Activated naive CD8-positive, alpha-beta T cell treated with anti-CD3 and anti-CD28 coated beads, Interleukin-2, amount 50 U/mL, for 16 hours (primary cell): Measurements from ENCODE around the gene ATP8B4.
"Not testable (repeated sequence)": the region's sequence is repeated elsewhere in the genome, so short reads cannot be mapped to it uniquely, and the experiment has no call there.

ENCODE experiments used
- DNase-seq: peaks from one replicate; pipeline ENCODE4 v3.0.0-alpha.2; 2020; ENCODE audit warnings: low read depth, low spot score

The ATP8B4 gene

DNA sequence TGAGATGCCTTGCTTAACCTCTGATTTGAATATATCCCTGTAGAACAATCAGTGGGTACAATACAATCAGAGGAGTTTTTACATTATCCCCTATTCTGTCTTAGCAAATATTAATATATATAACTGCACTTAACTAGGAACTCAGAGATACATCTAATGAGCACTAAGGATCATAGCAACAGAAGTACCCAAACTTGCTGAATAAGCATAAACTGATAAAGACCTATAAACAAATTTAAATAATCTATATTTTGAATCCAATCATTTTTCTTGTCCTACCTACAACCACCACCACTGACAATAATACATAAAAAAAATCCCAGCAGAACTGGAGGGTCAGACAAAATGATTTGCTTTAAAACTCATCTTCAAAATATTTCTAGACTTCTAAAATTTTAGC lies 106.2 kb downstream of the ATP8B4 start:
- DNase-seq, result no peak

- no peak for DNase-seq
These were observed 109.4 kb downstream of the ATP8B4 start for GRCh38 chr15:50009634-50010033.

GRCh38 chr15:50003786-50004334 lies 115.2 kb downstream of the ATP8B4 start:
- no peak for DNase-seq

DNA sequence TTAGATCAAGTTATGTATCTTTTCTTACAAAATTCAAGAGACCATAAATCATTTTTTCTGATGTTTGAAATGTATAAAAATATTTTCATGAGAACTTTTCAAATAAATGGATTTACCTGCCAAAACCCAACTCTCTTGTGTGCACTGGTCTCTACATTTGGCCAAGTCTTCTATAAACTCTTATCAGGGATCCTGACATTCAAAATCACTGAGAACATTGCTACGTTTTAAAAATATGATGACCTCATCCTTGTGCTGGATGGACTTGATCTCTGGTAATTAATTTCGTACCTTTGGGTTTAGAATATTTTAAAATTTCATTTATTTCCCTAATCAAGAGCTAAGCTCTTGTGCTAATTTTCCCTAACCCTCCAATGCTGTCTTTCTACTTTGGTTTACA lies 127.4 kb downstream of the ATP8B4 start:
- no peak for DNase-seq

- no peak for DNase-seq
These were observed 128.0 kb downstream of the ATP8B4 start for GRCh38 chr15:49990835-49991545.

GRCh38 chr15:49989498-49989897 lies 129.5 kb downstream of the ATP8B4 start:
- DNase-seq, result no peak

DNA sequence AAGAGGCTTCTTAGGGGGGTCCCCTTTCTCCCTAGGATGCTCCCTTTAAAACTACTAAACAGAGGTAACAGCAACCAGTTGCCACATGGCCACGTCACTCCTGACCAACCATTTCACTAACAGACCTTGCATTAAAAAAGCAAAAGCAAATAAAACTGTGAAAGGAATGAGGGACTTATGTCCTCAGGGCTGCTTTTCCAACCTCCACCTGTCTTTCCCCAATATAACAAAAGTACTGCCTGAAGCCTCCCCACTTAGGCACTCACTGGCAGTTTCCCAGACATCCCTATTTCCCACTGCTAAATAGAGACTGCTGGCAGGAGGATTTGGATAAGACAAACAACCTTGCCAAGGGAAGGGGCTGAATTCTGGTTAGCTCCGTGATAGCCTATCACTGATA lies 130.3 kb downstream of the ATP8B4 start:
- no peak for DNase-seq

DNA sequence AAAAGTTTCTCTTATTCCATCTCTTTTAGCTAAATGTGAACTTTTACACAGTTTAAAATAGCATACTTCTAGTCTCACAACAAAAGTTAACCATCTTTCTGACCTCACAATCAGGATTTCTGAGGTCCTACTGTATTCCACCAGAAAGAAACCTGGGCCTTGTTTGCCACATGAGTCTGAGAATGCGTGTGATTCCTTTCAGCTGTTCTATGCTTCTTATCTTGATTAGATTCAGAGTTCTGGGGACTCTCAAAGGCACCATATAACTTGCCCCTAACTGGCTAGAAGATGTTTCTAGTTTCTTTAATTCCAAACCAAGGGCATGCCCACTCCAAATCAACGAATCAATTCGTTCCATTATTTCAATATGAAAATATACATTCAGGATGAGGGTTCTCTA lies 131.1 kb downstream of the ATP8B4 start:
- no peak for DNase-seq

DNA sequence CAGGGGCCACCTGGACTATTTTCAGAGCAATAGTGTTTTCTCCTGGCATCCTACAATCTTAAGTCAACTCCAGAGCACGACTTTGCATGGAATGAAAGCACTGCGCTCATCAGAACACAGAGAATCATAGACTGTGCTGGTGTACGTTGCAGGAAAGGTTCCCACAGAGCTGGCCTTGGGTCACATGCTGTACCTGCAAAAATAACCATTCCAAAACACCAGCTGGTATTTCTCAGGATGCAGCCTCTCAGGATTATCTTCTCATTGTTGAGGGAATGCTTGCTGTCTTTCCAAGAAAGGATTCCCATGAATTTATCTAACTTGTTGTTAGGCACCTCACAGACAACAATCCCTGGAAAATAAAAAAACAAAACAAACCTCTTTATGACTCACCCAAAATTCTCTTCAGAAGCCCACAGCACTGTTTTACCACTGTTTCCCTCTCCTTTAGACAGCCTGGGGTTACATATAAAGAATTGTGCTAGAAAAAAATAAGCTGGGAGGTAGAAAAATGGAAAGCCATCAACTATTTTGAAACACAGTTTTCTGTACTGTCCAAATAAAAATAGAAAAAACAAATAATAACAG lies 131.7 kb downstream of the ATP8B4 start:
- DNase-seq, result no peak

- DNase-seq, result no peak
These were observed 132.7 kb downstream of the ATP8B4 start for GRCh38 chr15:49986326-49986725.

GRCh38 chr15:49985463-49985862 lies 133.6 kb downstream of the ATP8B4 start:
- DNase-seq, result no peak

- no peak for DNase-seq
These were observed 134.6 kb downstream of the ATP8B4 start for GRCh38 chr15:49984436-49984835.

- no peak for DNase-seq
These were observed 136.4 kb downstream of the ATP8B4 start for GRCh38 chr15:49982584-49982983.

DNA sequence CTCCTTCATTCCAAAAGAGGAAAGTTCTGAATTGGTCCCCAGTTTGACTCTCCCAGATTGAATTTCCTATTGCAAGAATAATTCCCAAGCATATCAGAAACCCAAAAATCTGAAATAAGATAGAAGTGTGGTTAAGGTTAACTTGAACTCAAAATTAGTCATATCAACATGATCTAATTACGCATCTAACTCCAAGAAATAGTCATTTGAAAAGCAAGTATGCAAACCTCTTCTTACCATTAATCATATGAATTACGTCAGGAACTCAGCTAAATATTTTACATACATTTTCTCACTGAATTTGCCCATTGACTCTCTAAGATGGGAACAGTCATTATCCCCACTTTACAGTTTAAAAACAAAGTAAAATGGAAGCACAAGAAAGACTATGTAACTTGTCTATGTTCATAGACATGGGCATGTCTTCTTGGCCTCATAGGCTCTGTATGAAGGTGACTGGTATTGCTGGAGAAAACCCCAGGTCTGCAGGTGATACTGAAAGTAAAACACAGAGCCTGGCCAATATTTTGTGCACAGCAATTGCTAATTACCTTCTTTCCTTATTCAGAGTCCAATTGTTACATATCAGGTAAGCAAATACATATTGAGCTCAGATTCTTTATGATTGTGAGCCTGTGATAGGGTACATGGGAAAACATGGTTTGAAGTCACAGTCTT lies 139.2 kb downstream of the ATP8B4 start:
- no peak for DNase-seq

GRCh38 chr15:49978121-49978520 lies 140.9 kb downstream of the ATP8B4 start:
- no peak for DNase-seq

DNA sequence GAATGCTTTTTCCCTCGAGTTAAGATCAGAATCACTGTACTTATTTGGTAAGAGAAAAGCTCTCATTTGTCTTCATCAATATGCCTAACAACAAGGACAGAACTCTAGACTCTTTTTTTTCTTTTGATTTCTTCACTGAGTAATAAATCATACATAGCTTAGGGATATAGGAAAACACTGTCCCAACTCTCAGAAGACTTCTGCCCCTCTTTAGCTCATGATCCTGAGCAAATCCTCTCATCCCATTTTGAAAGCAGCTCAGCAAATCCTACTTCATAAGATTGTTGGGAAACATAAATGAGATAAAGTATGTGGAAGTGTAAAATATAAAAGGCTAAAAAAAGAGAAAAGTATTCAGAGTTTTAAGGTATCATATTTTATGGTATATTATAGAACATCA lies 141.7 kb downstream of the ATP8B4 start:
- no peak for DNase-seq

DNA sequence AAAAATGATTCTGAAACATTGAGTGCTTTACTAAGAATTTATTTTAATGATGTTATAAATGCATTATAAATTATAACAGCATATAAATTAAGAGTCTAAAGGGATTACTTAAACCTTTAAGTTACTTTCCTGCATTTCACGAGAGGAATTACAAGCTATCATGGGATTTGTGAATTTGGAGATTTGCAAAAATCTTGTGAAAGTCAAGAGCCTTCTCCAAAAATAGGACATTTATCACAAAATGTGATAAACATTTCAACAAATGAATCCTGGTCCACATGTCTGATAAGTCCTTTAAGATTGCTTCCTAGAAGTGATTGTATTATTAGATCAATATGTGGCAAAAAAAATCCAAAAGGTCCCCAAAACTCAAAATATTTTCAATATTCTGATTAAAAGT lies 154.5 kb downstream of the ATP8B4 start:
- DNase-seq, result no peak

GRCh38 chr15:49964061-49964460 lies 155.0 kb downstream of the ATP8B4 start:
- no peak for DNase-seq

DNA sequence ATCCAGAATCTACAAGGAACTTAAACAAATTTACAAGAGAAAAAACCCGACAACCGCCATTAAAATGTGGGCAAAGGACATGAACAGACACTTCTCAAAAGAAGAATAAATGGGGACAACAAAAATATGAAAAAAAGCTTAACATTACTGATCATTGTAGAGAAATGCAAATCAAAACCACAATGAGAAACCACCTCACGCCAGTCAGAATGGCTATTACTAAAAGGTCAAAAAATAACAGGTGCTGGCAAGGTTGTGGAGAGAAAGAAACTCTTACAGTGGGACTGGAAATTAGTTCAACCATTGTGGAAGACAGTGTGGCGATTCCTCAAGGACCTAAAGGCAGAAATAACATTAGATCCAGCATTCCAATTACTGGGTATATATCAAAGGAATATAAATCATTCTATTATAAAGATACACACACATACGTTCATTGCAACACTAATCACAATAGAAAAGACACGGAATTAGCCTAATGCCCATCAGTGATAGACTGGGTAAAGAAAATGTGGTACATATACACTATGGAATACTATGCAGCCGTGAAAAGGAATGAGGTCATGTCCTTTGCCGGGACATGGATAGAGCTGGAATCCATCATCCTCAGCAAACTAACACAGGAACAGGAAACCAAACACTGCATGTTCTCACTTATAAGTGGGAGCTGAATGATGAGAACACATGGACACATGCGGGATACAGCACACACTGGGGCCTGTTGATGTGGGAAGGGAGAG lies 155.8 kb downstream of the ATP8B4 start:
- DNase-seq, result not testable (repeated sequence)

- DNase-seq, result no peak
These were observed 156.9 kb downstream of the ATP8B4 start for GRCh38 chr15:49962044-49962602.

GRCh38 chr15:49953421-49953820 lies 165.6 kb downstream of the ATP8B4 start:
- no peak for DNase-seq

- DNase-seq, result no peak
These were observed 172.4 kb downstream of the ATP8B4 start for GRCh38 chr15:49946681-49947080.
